GM19467 (cell line): ENCODE measurements around the gene CEMIP2.

Source experiments
- ATAC-seq: cut with Tn5 transposase; IDR thresholded peaks from one replicate; pipeline ENCODE4 v1.9.1; 2021; ENCODE audit warnings: mild to moderate bottlenecking, moderate library complexity; ENCODE audit not compliant: unreplicated experiment

Gene CEMIP2

DNA sequence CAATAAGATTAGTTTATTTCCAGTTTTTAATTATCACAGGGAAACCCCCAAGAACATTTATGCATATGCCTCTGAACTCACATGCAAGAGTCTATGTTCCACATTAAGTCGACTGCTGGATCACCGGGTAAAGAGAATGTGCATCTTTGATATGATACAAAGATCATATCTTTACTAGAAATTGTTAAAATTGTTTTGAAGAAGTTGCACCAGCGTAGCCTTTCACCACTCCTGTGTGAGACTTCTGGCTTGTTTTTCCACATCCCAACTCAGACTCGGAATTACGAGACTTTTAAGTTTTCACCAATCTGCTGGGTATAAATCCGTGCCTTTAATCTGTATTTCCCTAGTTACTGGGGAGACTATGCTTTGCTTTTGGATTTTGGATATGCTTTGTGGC, 113.2 kb downstream of the CEMIP2 start:
- ATAC-seq = no peak

DNA sequence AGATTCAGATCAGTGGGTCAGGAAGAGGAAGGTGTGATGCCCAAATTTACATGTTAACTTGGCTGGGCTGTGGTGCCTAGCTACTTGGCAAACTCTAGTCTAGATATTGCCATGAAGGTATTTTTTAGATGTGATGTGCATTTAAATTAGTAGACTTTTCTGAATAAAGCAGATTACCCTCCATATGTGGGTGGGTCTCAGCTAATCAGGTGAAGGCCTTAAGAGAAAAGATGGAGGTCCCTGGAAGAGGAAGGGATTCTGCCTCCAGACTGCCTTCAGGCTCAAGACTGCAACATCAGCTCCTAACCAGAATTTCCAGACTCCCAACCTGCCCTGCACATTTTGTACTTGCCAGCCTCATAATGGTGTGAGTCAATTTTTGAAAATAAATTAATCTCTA, 115.8 kb downstream of the CEMIP2 start:
- no peak for ATAC-seq

DNA sequence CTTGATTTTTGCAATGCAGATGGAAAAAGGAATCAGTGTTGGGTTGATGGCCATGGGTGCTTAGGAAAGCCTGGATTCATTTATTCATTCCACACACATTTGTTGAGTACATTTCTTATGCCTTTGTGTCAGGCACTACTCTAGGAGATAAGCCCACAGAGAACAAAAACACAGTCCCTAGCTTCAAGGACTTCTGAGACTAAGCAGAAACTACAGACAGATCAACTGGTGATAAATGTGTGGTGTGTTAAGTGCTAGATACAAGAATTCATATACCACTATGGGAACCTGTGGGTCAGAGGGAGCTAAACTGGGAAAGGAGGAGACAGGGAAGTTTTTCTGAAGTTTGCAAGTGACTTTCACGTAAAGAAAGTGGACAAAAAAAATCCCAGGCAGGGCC, 119.9 kb downstream of the CEMIP2 start:
- ATAC-seq = no peak

- ATAC-seq = peak; percentile 63
Measured at GRCh38 chr9:71647094-71647591, 121.2 kb downstream of the CEMIP2 start.

- ATAC-seq = no peak
Measured at GRCh38 chr9:71646131-71646530, 122.2 kb downstream of the CEMIP2 start.

DNA sequence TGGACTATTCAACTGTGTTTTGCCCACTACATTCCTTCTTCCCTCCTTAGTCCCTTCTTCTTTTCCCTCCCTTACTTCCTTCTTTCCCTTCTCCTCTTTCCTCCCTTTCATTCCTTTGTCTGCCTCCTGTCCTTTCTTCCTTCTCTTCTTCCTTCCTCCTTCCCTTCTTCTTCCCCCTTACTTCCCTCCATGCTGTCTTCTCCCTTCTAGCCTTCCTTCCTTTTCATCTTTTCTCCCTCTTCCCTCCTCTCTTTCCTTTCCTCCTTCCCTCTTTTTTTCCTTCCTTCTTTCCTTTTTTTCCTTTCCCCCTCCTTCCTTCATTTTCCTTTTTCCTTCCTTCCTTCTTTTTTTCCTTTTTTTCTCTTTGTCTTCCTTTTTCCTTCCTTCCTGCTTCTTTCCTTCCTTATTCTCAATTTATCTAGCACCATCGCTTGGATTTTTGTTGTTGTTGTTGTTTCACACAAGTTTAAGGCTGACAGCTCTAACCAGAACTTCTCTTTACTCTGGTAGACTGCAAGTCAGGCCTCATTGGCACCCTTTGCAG, 123.4 kb downstream of the CEMIP2 start:
- no peak for ATAC-seq

- ATAC-seq = no peak
Measured at GRCh38 chr9:71643330-71643729, 125.0 kb downstream of the CEMIP2 start.

DNA sequence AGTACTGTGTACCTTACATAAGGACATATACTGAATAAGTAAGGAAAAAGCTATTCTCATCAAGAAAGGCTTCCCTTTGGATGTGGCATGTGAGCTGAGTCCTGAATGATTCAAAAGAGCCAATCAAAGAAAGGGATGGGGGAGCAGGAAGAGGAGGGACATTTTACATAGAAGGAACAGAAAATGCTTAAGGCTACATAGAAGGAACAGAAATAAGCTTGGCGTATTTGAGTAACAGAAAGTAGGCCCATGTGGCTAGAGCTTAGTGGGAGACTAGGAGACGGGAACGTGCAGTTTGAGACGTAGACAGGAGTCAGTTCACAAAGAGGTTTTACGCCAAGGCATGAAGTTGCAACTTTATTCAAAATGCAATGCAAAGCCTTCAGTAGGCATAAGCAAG, 126.3 kb downstream of the CEMIP2 start:
- no peak for ATAC-seq

- no peak for ATAC-seq
Measured at GRCh38 chr9:71638627-71639026, 129.7 kb downstream of the CEMIP2 start.

GRCh38 chr9:71637926-71638325, 130.4 kb downstream of the CEMIP2 start:
- no peak for ATAC-seq

GRCh38 chr9:71637375-71637774, 130.9 kb downstream of the CEMIP2 start:
- no peak for ATAC-seq

GRCh38 chr9:71636143-71636839, 132.0 kb downstream of the CEMIP2 start:
- no peak for ATAC-seq

GRCh38 chr9:71634752-71635151, 133.6 kb downstream of the CEMIP2 start:
- no peak for ATAC-seq
